ENCODE measurements around the gene ADAM10. TPM values are rescaled to one million over a fixed set of nuclear protein-coding genes. Genes with fewer than 3 reads are reported as not detected.

Gene ADAM10
- total RNA-seq, 1 experiment from 2014 or later: 159 TPM

GRCh38 chr15:58549013-58549784, 200.3 kb downstream of the ADAM10 start:
- no CpG with 5 or more reads among the region's 12 CpGs for WGBS (ENCODE audit: extremely low coverage, insufficient read length, low lambda C conversion rate)
- H3K27ac Mint-ChIP-seq: peak overlapping the region in 1 of 3 experiments; percentile 68; a peak in 2 of 7 replicates
- no peak overlapping the region for H3K4me3 Mint-ChIP-seq

More at GRCh38 chr15:58549013-58549784, 200.3 kb downstream of the ADAM10 start:
- Histone ChIP-seq H3K18ac (ENCODE audit: insufficient read length, low read depth, low read length) (no peak overlapping the region), H3K14ac (ENCODE audit: insufficient read depth, low read length) (no peak overlapping the region), H3K79me1 (ENCODE audit: insufficient read depth, low read depth, low read length, poor library complexity, severe bottlenecking) (no peaks in the 10 kb centered on the region), H3K27ac (ENCODE audit: insufficient read length, low read depth, low read length) (no peak overlapping the region), H4K91ac (ENCODE audit: insufficient read length, low read depth, low read length) (no peak overlapping the region), H2AK5ac (ENCODE audit: insufficient read length, low read length) (no peak overlapping the region), H3K79me2 (ENCODE audit: insufficient read depth, low read length) (no peaks in the 10 kb centered on the region), H2BK15ac (ENCODE audit: low read depth, low read length) (no peak overlapping the region), H2AFZ (ENCODE audit: low read length) (no peak overlapping the region), H2BK5ac (ENCODE audit: insufficient read length, low read length) (no peak overlapping the region), H3K56ac (ENCODE audit: insufficient read length, low read depth, low read length) (no peak overlapping the region), H3K4me2 (ENCODE audit: insufficient read depth, insufficient read length, low read length) (no peak overlapping the region), H3K4me1 (ENCODE audit: insufficient read depth, low read length) (no peaks in the 10 kb centered on the region), H3K9ac (ENCODE audit: extremely low read depth, insufficient read length, low read length) (no peak overlapping the region), H3K4ac (ENCODE audit: low read depth, low read length) (no peak overlapping the region), H3K23me2 (ENCODE audit: insufficient read length, low read depth, low read length, poor library complexity, severe bottlenecking) (no peaks in the 10 kb centered on the region), H3K27me3 (ENCODE audit: insufficient read depth, low read length) (no peaks in the 10 kb centered on the region), H4K5ac (ENCODE audit: insufficient read length, low read depth, low read length) (no peak overlapping the region), H3K9me3 (ENCODE audit: control insufficient read depth, low read depth, low read length) (no peaks in the 10 kb centered on the region), H2BK20ac (ENCODE audit: low read depth, low read length, poor library complexity, severe bottlenecking) (no peak overlapping the region), H3K23ac (ENCODE audit: insufficient read length, low read depth, low read length) (no peak overlapping the region), H2BK12ac (ENCODE audit: insufficient read length, low read depth, low read length) (no peak overlapping the region), H2BK120ac (ENCODE audit: low read depth, low read length, poor library complexity, severe bottlenecking) (no peak overlapping the region), H3T11ph (ENCODE audit: low read length) (no peak overlapping the region), H4K20me1 (ENCODE audit: control insufficient read depth, insufficient read depth, insufficient read length) (no peaks in the 10 kb centered on the region), H4K8ac (replicated peaks; ENCODE audit: insufficient read length, low read depth, low read length) (no peak overlapping the region)
- Mint-ChIP-seq H3K4me1 (peaks cover 27 to 39% of the 10 kb centered on the region in 2 experiments), H3K36me3 (ENCODE audit: insufficient read depth in 1 of 3, low read depth in 3 of 3) (no peaks in the 10 kb centered on the region), H3K9me3 (no peaks in the 10 kb centered on the region), H3K27me3 (ENCODE audit: low read depth) (peaks cover 10% of the 10 kb centered on the region)
- no peak for TF ChIP-seq CTCF (conservative IDR thresholded peaks at IDR 0.05)
- no peak for DNase-seq

Data from H9 (cell line).